GM12891 (cell line): ENCODE results near the gene DNM3.
"Not testable (repeated sequence)": the region's sequence is repeated elsewhere in the genome, so short reads cannot be mapped to it uniquely, and the experiment has no call there.

Experiments used
- PAX5 ChIP-seq: IDR thresholded peaks from 2 replicates; pipeline ENCODE4 v1.6.1; 2011; ENCODE audit warnings: low read length, moderate library complexity, mild to moderate bottlenecking; ENCODE audit not compliant: insufficient read depth, severe bottlenecking
- POLR2A ChIP-seq: IDR thresholded peaks from 2 replicates; pipeline ENCODE4 v1.6.1; 2011; ENCODE audit warnings: low read depth, low read length, control low read depth
- POLR2AphosphoS5 ChIP-seq: IDR thresholded peaks from 2 replicates; pipeline ENCODE4 v1.6.1; 2011; ENCODE audit warnings: low read depth, low read length, control low read depth
- POU2F2 ChIP-seq: IDR thresholded peaks from 2 replicates; pipeline ENCODE4 v1.6.1; 2011; ENCODE audit warnings: low read depth, mild to moderate bottlenecking, control low read depth, low read length, moderate library complexity
- SPI1 ChIP-seq: IDR thresholded peaks from 2 replicates; pipeline ENCODE4 v1.6.1; 2011; ENCODE audit warnings: low read depth, low read length, control low read depth
- TAF1 ChIP-seq: IDR thresholded peaks from 2 replicates; pipeline ENCODE4 v1.6.1; 2011; ENCODE audit warnings: low read depth, low read length, control low read depth

DNA sequence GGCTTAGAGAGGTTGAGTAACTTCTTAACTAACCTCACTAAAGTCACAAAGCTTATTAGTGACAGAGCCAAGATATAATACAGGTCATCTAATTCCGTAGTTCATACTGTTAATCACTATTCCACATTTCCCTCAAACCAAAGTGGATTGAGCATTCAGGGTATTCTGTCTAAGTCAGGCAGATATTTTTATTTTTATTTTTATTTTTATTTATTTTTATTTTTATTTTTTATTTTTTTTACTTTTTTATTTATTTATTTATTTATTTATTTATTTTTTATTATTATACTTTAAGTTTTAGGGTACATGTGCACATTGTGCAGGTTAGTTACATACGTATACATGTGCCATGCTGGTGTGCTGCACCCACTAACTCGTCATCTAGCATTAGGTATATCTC is 530.3 kb downstream of the DNM3 start:
- TF ChIP-seq POLR2A, TAF1, POLR2AphosphoS5, POU2F2, SPI1, PAX5: not testable (repeated sequence)
